K562 (cell line): ENCODE data around the gene TRIM27. TPM values are rescaled to one million over a fixed set of nuclear protein-coding genes. Genes with fewer than 3 reads are reported as not detected.
A peak's percentile ranks its signal among the peaks of the same experiment; 100 is the strongest.

ENCODE experiments used
- ATF4 ChIP-seq: fragments of 450-650 bp; formaldehyde crosslinking; IDR thresholded peaks from 2 replicates; pipeline ENCODE4 v1.4.0; 2022; ENCODE audit warnings: mild to moderate bottlenecking, moderate library complexity
- CTCF ChIP-seq, 3 experiments: IDR thresholded peaks in 2 of 3; conservative IDR thresholded peaks in 1 of 3; 2 replicates each; pipeline ENCODE4 v1.5.1; 2011 to 2012; ENCODE audit warnings: low read length in 3 of 3, mild to moderate bottlenecking in 3 of 3, control low read depth in 2 of 3, improper control_type of control experiment in 1 of 3, inconsistent platforms in 1 of 3, low read depth in 1 of 3, mixed read lengths in 1 of 3, moderate library complexity in 1 of 3; ENCODE audit not compliant: insufficient read depth in 2 of 3
- DIDO1 ChIP-seq: fragments of 450-650 bp; IDR thresholded peaks from 2 replicates; pipeline ENCODE4 v1.6.1; 2016; ENCODE audit warnings: low read depth, missing biosample characterization, missing genetic modification characterization
- E2F8 ChIP-seq: fragments of 450-650 bp; IDR thresholded peaks from 2 replicates; pipeline ENCODE4 v1.7.1; 2018; ENCODE audit warnings: mild to moderate bottlenecking, low read depth; ENCODE audit not compliant: partially characterized antibody
- ESRRB ChIP-seq: fragments of 250-450 bp; sonication (Bioruptor Pico); IDR thresholded peaks from 2 replicates; pipeline ENCODE4 v1.5.0; 2020; ENCODE audit warnings: mild to moderate bottlenecking, moderate library complexity, borderline replicate concordance
- KAT2B ChIP-seq: IDR thresholded peaks from one replicate; pipeline ENCODE4 v1.6.1; 2012; ENCODE audit warnings: low read depth, mild to moderate bottlenecking, control low read depth, inconsistent platforms, low read length, moderate library complexity
- LARP7 ChIP-seq: fragments of 450-650 bp; IDR thresholded peaks from 2 replicates; pipeline ENCODE4 v1.6.1; 2016
- NFYB ChIP-seq: IDR thresholded peaks from 2 replicates; pipeline ENCODE4 v1.6.1; 2011; ENCODE audit warnings: mild to moderate bottlenecking, moderate library complexity; ENCODE audit not compliant: insufficient read length; ENCODE audit errors: extremely low read depth
- RNF2 ChIP-seq: sonication (generic); IDR thresholded peaks from 2 replicates; pipeline ENCODE4 v1.6.1; 2016
- RREB1 ChIP-seq: fragments of 250-450 bp; sonication (Bioruptor Pico); IDR thresholded peaks from 2 replicates; pipeline ENCODE4 v1.4.0; 2020
- SIN3B ChIP-seq: fragments of 450-650 bp; IDR thresholded peaks from 2 replicates; pipeline ENCODE4 v1.6.1; 2017; ENCODE audit warnings: low read depth, mild to moderate bottlenecking, moderate library complexity
- ZKSCAN8 ChIP-seq: fragments of 200-800 bp; sonication (Bioruptor generic); IDR thresholded peaks from 2 replicates; pipeline ENCODE4 v1.6.1; 2016; ENCODE audit warnings: missing genetic modification characterization, missing compliant biosample characterization
- ZNF224 ChIP-seq: sonication (generic); formaldehyde crosslinking; IDR thresholded peaks from 2 replicates; pipeline ENCODE4 v1.8.0; 2022; ENCODE audit warnings: mild to moderate bottlenecking, missing genetic modification reagents
- ZNF668 ChIP-seq: fragments of 250-450 bp; sonication (Bioruptor Pico); IDR thresholded peaks from 2 replicates; pipeline ENCODE4 v1.8.0; 2022; ENCODE audit warnings: mild to moderate bottlenecking, inconsistent platforms
- polyA plus RNA-seq, 8 experiments: library from polyadenylated mRNA; depleted of rRNA in 4 of 8; stranded (reverse) in 5 of 8; unstranded in 3 of 8; fragments of >200 nt; fragmentation: Nextera tagmentation in 2 of 8; fragmentation: Illumina TruSeq in 1 of 8; extraction: Ambion mirVana in 2 of 8; extraction: Trizol in 1 of 8; gene quantifications; 2 replicates each; pipeline versions ENCODE4 v1.2.1 to v1.2.3, GENCODE V29; 2011 to 2014; ENCODE audit warnings: inconsistent platforms in 1 of 8, missing spikeins in 1 of 8
- total RNA-seq, 7 experiments: library from RNA; depleted of rRNA in 6 of 7; stranded (reverse); fragments of >200 nt in 6 of 7; fragmentation: Illumina TruSeq in 2 of 7; extraction: Trizol in 2 of 7; gene quantifications; 2 replicates each; pipeline versions ENCODE4 v1.2.1 to v1.2.3, GENCODE V29; 2011 to 2021; ENCODE audit warnings: low replicate concordance in 1 of 7

Gene TRIM27
- total and polyA plus RNA-seq, 9 of the 15 experiments (the other 6 are each of a cell fraction or from before 2014, with no cell fraction given) = 37.7 to 235 (median 122) TPM

GRCh38 chr6:28960846-28961500 lies 37.2 kb upstream of the TRIM27 start (continued):
- 0 out of 2 replicates have a peak, but pooled peaks have one; percentile 27 for TF ChIP-seq LARP7
- no peak for TF ChIP-seq ESRRB (CRISPR knock-in tag)
- no peak for TF ChIP-seq ZNF668 (CRISPR knock-in tag)
- TF ChIP-seq ZKSCAN8 (CRISPR knock-in tag) = 0 out of 2 replicates have a peak, but pooled peaks have one; percentile 28
- no peak for TF ChIP-seq KAT2B
- TF ChIP-seq CTCF (IDR thresholded peaks at IDR 0.05 in 2 of 3, conservative IDR thresholded peaks at IDR 0.05 in 1 of 3; ENCODE audit: insufficient read depth in 2 of 3, low read depth in 1 of 3, low read length in 3 of 3) = no peak
- no peak for TF ChIP-seq E2F8
- TF ChIP-seq ZNF224 = no peak
- TF ChIP-seq ATF4 (CRISPR knock-in tag) = no peak
- peak; percentile 68; the same call in 1 of the 2 replicates for TF ChIP-seq RREB1 (CRISPR knock-in tag)
- TF ChIP-seq RNF2 = peak; percentile 89
- no peak for TF ChIP-seq NFYB
- TF ChIP-seq DIDO1 (tag) = no peak
- TF ChIP-seq SIN3B = no peak
